H1 (cell line): ENCODE results near the gene SLC23A2.

Experiments
- CTCF ChIP-seq, 3 experiments: IDR thresholded peaks; 1 replicate in 2 of 3; 2 replicates in 1 of 3; pipeline versions ENCODE4 v1.5.1 to v1.6.1; 2011; ENCODE audit warnings: low read length in 3 of 3, mild to moderate bottlenecking in 3 of 3, inconsistent platforms in 2 of 3, low read depth in 1 of 3, moderate library complexity in 1 of 3; ENCODE audit not compliant: insufficient read depth in 1 of 3; ENCODE audit errors: control extremely low read depth in 1 of 3
- JUN ChIP-seq: IDR thresholded peaks from 2 replicates; pipeline ENCODE4 v1.6.1; 2011; ENCODE audit warnings: low read depth, mild to moderate bottlenecking, improper control_type of control experiment, low read length
- POU5F1 ChIP-seq: IDR thresholded peaks from 2 replicates; pipeline ENCODE4 v1.6.1; 2011; ENCODE audit warnings: low read depth, mild to moderate bottlenecking, low read length, moderate library complexity
- RAD21 ChIP-seq, 2 experiments: IDR thresholded peaks in 1 of 2; conservative IDR thresholded peaks in 1 of 2; 2 replicates each; pipeline ENCODE4 v1.6.1; 2011; ENCODE audit warnings: low read depth in 2 of 2, low read length in 2 of 2, improper control_type of control experiment in 1 of 2, inconsistent platforms in 1 of 2, mild to moderate bottlenecking in 1 of 2, moderate library complexity in 1 of 2
- RFX5 ChIP-seq: IDR thresholded peaks from 2 replicates; pipeline ENCODE4 v1.6.1; 2011; ENCODE audit warnings: low read depth, low read length, improper control_type of control experiment, borderline replicate concordance
- TBP ChIP-seq: IDR thresholded peaks from 2 replicates; pipeline ENCODE4 v1.6.1; 2011; ENCODE audit warnings: low read depth, low read length, improper control_type of control experiment

DNA sequence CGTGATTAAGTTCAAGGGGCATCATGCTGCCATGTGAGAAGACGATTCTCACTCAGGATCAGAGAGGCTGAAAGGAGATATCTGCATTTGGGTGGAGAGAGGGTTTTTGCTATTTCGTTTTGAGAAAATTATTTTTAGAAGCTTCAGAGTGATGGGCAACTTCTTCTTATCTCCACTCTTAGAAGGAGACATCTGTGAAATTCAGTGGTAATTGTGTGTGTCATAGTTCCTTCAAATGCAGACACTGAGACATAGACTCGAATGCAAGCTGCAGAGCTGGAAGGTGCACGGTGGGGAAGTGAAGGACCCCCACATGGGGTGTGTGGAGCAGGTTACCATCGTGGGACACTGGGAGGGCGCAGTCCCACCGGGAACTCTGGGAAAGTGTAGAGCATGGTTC is 162.8 kb downstream of the SLC23A2 start:
- TF ChIP-seq POU5F1: no peak
- TF ChIP-seq CTCF (IDR thresholded peaks at IDR 0.05; ENCODE audit: control extremely low read depth in 1 of 3, insufficient read depth in 1 of 3, low read depth in 1 of 3, low read length in 3 of 3): no peak
- no peak for TF ChIP-seq TBP
- TF ChIP-seq RFX5: no peak
- TF ChIP-seq JUN: no peak
- no peak for TF ChIP-seq RAD21 (IDR thresholded peaks at IDR 0.05 in 1 of 2, conservative IDR thresholded peaks at IDR 0.05 in 1 of 2; ENCODE audit: low read depth in 2 of 2, low read length in 2 of 2)
